PFSK-1 (cell line): ENCODE results near the gene SLX1A.

Experiments
- FOXP2 ChIP-seq: optimal IDR thresholded peaks from 2 replicates; pipeline ENCODE3; 2011; ENCODE audit warnings: borderline replicate concordance, control low read depth, inconsistent platforms; ENCODE audit not compliant: insufficient read depth; ENCODE audit errors: extremely low read length, extremely low read depth
- POLR2AphosphoS5 ChIP-seq: IDR thresholded peaks from 2 replicates; pipeline ENCODE4 v1.6.1; 2012; ENCODE audit warnings: low read depth, mild to moderate bottlenecking, control low read depth, low read length, moderate library complexity
- SIN3A ChIP-seq: IDR thresholded peaks from 2 replicates; pipeline ENCODE4 v1.6.1; 2012; ENCODE audit warnings: mild to moderate bottlenecking, low read length, moderate library complexity, borderline replicate concordance; ENCODE audit not compliant: insufficient read depth
- TAF1 ChIP-seq: IDR thresholded peaks from 2 replicates; pipeline ENCODE4 v1.6.1; 2012; ENCODE audit warnings: low read length, control low read depth, borderline replicate concordance; ENCODE audit not compliant: insufficient read depth
- TF ChIP-seq, protein P1 (sequence below), 2 experiments: IDR thresholded peaks; 2 replicates each; pipeline versions ENCODE4 v1.6.1 to v1.8.0; 2011 to 2012; ENCODE audit warnings: low read depth in 2 of 2, low read length in 2 of 2, control low read depth in 1 of 2, inconsistent platforms in 1 of 2, mild to moderate bottlenecking in 1 of 2, moderate library complexity in 1 of 2; ENCODE audit not compliant: insufficient read depth in 1 of 2

DNA sequence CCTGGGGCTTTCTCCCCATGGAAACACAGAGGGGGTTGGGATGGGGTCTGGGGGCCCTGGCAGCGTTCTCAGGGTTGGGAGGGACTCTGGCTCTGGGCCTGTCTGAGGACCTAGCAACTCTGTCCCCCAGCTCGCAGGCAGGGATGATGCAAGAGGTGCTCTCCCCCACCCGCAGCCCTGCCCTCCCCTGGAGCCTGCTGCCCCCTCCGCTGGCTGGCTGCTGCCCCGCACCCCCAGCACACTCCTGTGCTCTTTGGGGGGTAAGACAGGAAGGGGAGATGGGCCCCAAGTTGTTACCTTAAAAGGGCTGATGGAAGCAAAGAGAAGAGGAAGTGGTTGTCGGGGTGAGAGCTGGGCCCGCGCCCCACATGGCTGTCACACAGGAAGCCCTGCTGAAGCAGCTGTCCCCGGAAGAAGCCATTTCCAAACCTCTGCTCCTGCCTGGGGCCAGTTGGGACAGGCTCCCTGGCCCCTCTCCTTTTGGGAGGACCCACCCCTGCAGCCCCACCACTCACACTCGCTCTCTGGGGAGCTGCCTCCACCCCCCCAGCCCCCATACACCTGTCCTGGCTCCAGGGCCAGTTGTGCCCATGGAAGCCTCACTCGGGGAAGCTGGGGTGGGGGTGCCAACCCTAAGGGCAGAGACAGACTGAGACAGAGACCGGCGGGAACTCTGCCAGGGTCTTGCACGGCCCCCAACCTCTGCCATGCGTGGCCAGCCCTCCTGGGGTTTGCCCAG lies 7.8 kb upstream of the SLX1A start:
- no peak for TF ChIP-seq TAF1
- no peak for TF ChIP-seq POLR2AphosphoS5
- TF ChIP-seq, protein P1, sequence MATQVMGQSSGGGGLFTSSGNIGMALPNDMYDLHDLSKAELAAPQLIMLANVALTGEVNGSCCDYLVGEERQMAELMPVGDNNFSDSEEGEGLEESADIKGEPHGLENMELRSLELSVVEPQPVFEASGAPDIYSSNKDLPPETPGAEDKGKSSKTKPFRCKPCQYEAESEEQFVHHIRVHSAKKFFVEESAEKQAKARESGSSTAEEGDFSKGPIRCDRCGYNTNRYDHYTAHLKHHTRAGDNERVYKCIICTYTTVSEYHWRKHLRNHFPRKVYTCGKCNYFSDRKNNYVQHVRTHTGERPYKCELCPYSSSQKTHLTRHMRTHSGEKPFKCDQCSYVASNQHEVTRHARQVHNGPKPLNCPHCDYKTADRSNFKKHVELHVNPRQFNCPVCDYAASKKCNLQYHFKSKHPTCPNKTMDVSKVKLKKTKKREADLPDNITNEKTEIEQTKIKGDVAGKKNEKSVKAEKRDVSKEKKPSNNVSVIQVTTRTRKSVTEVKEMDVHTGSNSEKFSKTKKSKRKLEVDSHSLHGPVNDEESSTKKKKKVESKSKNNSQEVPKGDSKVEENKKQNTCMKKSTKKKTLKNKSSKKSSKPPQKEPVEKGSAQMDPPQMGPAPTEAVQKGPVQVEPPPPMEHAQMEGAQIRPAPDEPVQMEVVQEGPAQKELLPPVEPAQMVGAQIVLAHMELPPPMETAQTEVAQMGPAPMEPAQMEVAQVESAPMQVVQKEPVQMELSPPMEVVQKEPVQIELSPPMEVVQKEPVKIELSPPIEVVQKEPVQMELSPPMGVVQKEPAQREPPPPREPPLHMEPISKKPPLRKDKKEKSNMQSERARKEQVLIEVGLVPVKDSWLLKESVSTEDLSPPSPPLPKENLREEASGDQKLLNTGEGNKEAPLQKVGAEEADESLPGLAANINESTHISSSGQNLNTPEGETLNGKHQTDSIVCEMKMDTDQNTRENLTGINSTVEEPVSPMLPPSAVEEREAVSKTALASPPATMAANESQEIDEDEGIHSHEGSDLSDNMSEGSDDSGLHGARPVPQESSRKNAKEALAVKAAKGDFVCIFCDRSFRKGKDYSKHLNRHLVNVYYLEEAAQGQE (IDR thresholded peaks at IDR 0.05; ENCODE audit: insufficient read depth in 1 of 2, low read depth in 2 of 2, low read length in 2 of 2), result no peak
- TF ChIP-seq SIN3A, result no peak
- no peak for TF ChIP-seq FOXP2
